NCI-H2227 (cell line): ENCODE measurements around the gene FAHD2B.
"Not testable (repeated sequence)": the region's sequence is repeated elsewhere in the genome, so short reads cannot be mapped to it uniquely, and the experiment has no call there.

ENCODE experiments used
- DNase-seq: peaks from one replicate; lab custom pipeline; 2025; ENCODE audit not compliant: unreplicated experiment; lab: John Stamatoyannopoulos, UW

The FAHD2B gene, protein sequence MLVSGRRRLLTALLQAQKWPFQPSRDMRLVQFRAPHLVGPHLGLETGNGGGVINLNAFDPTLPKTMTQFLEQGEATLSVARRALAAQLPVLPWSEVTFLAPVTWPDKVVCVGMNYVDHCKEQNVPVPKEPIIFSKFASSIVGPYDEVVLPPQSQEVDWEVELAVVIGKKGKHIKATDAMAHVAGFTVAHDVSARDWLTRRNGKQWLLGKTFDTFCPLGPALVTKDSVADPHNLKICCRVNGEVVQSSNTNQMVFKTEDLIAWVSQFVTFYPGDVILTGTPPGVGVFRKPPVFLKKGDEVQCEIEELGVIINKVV

DNA sequence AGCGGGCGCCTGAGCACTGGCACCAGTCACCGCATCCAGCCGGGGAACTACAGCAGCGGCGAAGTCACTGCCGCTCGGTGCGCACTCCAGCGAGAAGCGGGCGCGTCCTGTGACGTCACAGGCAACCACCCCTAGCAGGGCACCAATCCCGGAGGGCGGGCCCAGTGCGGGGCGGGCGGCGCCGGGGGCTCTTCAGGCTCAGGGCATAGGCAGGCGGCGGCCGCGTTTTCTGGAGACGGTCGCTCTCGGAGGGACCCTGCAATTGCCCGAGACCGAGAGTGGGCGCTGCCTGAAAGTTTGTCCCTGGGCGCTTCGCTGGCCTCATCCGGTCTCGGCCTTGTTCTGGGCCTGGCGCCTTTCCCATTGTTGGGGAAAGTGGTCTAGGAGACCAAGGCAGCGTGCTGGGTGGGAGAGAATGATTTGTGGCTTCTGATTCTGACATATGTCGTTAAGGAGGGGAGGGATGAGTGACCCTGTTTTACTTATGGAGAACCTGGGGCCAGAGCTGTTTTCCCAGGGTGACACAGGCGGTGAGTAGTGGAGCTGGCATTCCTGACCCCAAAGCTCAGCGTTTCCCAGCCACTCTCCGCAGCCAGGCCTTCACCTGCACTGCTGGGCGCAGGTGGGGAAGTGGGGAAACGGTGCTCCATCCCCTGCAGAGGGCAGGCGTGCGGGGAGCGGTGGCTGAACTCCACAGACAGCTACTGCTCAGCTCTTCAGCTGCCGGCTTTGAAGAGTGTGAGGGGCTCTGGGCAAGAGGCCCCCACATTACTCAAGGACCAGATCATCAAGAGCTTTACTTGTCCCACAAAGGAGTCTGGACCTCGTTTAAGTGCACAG lies at the start of gene FAHD2B:
Gene FAHD2B (minus strand): TSS at position 111 of the 840 bp plus-strand sequence. CDS start 3,176 bp downstream, outside the sequence.
- peak; percentile 85 for DNase-seq

- not testable (repeated sequence) for DNase-seq
These were observed 49.3 kb upstream of the FAHD2B start for GRCh38 chr2:97144016-97144415.

- not testable (repeated sequence) for DNase-seq
These were observed 34.4 kb upstream of the FAHD2B start for GRCh38 chr2:97129090-97129489.

GRCh38 chr2:97113882-97114255 lies 19.2 kb upstream of the FAHD2B start:
- not testable (repeated sequence) for DNase-seq

DNA sequence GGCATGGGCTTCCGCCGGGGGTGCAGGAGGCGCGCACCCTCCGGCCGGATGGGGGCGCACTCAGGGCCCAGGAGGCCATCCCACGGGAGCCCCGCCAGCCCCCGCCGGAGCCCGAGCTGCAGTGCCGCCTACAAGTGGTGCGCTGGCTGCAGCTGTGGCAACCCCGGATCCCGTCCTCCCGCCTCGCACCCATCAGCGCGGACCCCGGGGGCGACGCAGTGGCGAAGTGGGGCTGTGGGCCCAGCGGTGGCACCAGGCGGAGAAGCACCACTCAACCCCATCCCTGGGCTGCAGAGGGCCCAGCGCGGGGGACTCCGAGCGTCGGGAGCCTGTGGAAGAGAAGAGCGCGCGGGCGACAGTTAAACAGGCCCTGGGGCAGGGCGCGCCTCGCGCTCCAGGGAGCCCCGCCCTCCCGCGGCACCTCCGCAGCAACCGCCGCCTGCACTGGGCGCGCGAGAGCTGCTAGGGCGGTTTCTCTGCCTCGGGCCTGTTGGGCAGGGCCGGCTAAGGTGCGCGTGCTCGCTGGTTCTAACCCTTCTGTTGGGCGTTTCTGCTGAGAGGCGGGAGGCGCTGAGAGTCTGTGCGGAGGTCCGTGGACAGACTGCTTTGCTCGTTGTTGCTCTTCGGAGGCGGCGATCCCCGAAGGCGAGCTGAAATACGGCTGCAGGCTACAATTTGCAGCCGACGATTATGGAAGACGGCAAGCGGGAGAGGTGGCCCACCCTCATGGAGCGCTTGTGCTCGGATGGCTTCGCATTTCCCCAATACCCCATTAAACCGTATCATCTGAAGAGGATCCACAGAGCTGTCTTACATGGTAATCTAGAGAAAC lies 18.6 kb upstream of the FAHD2B start, which contains the start of gene ANKRD36:
Gene ANKRD36 (plus strand): TSS at position 104 of the 832 bp plus-strand sequence. CDS start 587 bp downstream, at position 691.
- DNase-seq = not testable (repeated sequence)

DNA sequence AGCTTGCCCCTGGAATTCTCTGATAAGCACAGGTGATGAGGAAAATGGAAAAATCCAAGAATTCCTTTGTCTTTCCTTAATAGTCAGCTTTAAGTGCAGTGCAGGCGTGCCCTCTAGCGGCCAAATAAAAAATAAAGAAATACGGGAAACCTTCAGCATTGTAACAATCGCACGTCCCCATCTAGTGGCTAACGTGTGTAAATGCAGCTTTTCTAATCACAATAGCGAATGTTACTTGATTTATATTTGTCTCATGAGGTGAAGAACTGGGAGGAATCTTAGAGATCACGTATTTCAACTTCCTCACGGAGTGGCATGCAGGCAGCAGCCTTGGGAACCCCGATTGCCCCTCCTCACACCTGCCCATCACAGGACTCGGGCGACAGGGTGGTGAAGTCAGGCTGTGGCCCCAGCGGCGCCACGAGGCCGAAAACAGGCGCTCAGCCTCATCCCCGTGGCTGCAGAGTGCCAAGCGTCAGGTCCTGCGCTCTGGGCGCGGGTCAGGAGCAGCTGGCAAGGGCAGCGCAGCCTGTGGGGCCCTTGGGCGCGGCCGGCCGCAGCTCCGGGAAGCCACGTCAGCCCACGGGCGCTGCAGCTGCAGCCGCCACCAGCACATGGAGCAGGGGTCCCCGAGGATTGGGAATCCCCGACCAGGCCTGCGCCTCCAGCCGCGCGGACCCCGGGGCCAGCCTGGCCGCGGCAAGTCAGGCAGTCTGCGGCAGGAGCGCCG lies 17.8 kb upstream of the FAHD2B start:
- DNase-seq = not testable (repeated sequence)

GRCh38 chr2:97111246-97111645 lies 16.6 kb upstream of the FAHD2B start:
- DNase-seq = not testable (repeated sequence)

- not testable (repeated sequence) for DNase-seq
These were observed 12.2 kb upstream of the FAHD2B start for GRCh38 chr2:97106878-97107277.

GRCh38 chr2:97098786-97099372 lies 4.2 kb upstream of the FAHD2B start:
- not testable (repeated sequence) for DNase-seq

DNA sequence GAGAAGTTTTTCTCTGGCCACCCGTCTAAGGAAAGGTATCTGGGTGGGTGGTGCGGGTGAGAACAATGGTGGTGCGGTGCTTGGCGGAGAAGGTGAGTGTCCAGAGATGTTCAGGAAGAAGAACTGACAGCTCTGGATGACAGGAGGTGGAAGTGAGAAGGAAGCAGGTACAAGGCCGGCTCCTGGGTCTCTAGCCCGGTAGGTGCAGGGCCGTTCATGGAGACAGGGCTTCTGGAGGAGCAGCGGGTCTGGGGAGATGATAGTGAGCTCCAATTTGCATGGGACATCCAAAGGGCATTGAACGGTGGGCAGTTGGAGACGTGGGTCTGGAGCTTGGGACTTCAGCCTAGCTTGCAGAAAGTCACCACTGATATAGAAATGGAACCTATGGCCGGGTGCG lies 979 bp upstream of the FAHD2B start:
- DNase-seq = no peak

DNA sequence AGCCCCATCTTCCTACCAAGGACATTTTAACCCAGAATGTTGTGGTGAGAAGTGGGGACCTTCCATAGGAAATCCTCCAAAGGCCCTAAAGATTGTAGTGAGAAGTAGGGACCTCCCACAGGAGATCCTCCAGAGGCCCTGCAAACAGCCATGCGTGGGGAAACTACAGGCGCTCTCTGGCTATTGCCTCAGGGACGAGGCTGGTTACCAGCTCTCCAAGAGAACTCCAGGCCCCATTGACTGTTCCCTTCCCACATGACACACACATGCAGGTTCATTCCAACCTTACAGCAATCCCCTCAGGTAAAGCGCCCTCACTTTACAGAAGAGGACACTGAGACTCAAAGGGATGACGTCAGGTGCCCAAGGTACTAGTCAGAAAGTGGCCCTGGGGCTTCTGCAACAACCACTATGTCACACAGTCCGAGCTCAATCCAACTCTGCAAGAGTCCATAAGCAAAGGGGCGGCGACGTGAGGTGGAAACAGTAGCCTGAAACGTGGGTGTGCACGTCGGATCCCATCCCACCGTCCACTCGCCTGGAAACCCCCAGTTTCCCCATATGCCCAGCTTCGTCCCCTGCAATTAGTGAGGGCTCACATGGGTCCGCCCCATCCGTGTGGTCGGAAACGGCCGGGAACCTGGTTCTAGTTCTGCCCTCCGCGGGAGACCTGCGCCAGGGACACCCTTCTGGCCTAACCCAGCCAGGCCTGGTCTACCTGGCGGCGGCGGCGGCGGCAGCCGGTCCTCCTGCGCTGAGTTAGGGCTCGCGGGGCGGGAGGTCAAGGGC lies 505 bp downstream of the FAHD2B start:
- not testable (repeated sequence) for DNase-seq

- DNase-seq = not testable (repeated sequence)
These were observed 1.7 kb downstream of the FAHD2B start for GRCh38 chr2:97092946-97093345.

- DNase-seq = not testable (repeated sequence)
These were observed 6.0 kb downstream of the FAHD2B start for GRCh38 chr2:97088706-97089105.

DNA sequence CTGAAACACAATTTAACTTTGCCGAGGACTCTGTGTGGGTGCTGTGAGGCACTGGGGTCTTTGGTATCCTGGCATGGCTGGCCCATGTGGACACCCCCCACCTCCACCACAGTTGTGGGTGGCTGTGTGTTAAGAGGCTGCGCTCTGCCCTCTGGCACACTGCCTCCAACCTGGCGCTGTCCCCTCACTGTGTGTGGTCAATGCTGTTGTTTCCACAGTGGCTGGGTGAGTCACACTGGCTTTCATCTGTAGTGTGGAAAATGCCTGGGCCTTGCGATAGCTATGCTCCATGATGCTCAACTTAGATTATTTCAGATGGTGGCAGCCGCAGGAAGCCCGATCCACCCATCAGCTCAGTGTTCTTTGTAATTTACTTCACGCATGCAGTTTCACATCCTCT lies 9.6 kb downstream of the FAHD2B start:
- DNase-seq = not testable (repeated sequence)

- DNase-seq = not testable (repeated sequence)
These were observed 11.2 kb downstream of the FAHD2B start for GRCh38 chr2:97083516-97083915.

DNA sequence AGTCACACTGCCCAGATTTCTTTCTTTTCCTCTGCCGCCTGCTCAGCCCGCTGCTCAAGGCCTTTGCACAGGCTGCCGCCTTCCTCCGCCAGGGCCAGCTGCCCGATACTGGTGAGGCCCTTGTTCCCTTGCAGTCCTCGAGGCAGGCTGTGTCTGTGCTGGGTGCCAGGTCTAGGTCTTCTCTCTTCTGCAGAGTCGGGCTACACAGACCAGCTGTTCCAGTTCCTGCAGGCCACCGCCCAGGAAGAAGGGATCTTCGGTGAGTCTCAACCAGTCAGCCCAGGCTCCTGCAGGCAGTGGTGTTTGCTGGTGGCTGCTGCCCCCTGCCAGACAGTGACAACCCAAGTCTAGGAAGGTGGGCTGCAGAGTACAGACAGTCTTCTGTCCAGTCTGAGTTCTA lies 12.5 kb downstream of the FAHD2B start:
- not testable (repeated sequence) for DNase-seq

- not testable (repeated sequence) for DNase-seq
These were observed 13.8 kb downstream of the FAHD2B start for GRCh38 chr2:97080855-97081254.

DNA sequence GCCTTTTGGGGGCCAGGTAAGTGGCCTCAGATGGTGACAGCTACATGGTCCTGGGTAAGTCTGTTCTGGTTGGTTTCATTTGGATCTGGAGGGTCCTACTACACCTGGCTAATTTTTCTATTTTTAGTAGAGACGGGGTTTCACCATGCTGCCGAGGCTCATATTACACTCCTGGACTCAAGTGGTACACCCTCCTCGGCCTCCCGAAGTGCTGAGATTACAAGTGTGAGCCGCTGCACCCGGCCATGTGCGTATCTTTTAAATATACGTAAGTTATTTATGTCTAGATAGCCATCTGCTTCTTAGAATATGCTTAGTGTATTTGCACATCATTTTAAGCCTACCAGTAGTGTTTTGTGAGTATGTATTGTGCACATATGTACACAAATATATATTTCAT lies 17.5 kb downstream of the FAHD2B start:
- not testable (repeated sequence) for DNase-seq

GRCh38 chr2:97070915-97071314 lies 23.8 kb downstream of the FAHD2B start:
- DNase-seq = not testable (repeated sequence)
